Vagina (tissue), 2 donors: Measurements from ENCODE around the gene TJAP1.

Experiments used
- POLR2A ChIP-seq, 2 donors: fragments of 450-650 bp; IDR thresholded peaks; one replicate each; pipeline ENCODE4 v1.6.1; 2017; ENCODE audit warnings: antibody characterized with exemption in 2 of 2, mild to moderate bottlenecking in 2 of 2, moderate library complexity in 2 of 2
- POLR2AphosphoS5 ChIP-seq, 2 donors: sonication (generic); formaldehyde crosslinking; IDR thresholded peaks; one replicate each; pipeline ENCODE4 v1.9.0; 2017; ENCODE audit warnings: antibody characterized with exemption in 2 of 2, mild to moderate bottlenecking in 2 of 2, low read depth in 1 of 2; ENCODE audit not compliant: insufficient read depth in 1 of 2
- TF ChIP-seq, protein P1 (sequence below), 3 experiments: fragments of 450-650 bp in 2 of 3; fragments of 200-600 bp in 1 of 3; sonication (generic) in 1 of 3; IDR thresholded peaks; one replicate each; pipeline ENCODE4 v1.5.1; 2017 to 2019; ENCODE audit warnings: antibody characterized with exemption in 3 of 3, mild to moderate bottlenecking in 2 of 3, moderate library complexity in 2 of 3

DNA sequence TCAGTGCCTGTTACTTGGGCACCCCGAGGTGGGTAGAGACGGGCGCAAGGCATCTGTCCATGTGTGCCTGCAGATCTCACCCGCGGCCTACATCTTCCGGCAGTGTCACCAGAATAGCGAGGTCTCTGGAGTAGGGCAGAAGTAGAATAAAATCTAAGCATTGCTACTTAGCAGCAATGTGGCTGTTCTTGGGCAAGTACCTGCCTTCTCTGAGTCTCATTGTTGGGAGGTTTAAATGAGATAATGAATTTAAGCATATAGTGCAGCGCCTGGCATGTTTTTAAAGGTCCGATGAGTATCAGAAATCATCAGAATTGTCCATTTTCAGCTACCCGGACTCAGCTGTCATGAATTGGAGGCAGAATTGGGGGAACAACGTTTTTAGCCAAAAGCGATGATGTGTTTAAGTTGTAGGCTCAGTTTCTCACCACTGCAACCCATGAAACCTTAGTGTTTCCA, 49.2 kb upstream of the TJAP1 start:
- TF ChIP-seq, protein P1, sequence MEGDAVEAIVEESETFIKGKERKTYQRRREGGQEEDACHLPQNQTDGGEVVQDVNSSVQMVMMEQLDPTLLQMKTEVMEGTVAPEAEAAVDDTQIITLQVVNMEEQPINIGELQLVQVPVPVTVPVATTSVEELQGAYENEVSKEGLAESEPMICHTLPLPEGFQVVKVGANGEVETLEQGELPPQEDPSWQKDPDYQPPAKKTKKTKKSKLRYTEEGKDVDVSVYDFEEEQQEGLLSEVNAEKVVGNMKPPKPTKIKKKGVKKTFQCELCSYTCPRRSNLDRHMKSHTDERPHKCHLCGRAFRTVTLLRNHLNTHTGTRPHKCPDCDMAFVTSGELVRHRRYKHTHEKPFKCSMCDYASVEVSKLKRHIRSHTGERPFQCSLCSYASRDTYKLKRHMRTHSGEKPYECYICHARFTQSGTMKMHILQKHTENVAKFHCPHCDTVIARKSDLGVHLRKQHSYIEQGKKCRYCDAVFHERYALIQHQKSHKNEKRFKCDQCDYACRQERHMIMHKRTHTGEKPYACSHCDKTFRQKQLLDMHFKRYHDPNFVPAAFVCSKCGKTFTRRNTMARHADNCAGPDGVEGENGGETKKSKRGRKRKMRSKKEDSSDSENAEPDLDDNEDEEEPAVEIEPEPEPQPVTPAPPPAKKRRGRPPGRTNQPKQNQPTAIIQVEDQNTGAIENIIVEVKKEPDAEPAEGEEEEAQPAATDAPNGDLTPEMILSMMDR (IDR thresholded peaks at IDR 0.05): no peak
- TF ChIP-seq POLR2A (IDR thresholded peaks at IDR 0.05): no peak
- TF ChIP-seq POLR2AphosphoS5 (IDR thresholded peaks at IDR 0.05; ENCODE audit: insufficient read depth in 1 of 2, low read depth in 1 of 2): no peak
